Parathyroid adenoma (tissue), 2 donors: ENCODE data around the gene DLGAP3.

ENCODE experiments used
- H2AFZ ChIP-seq: fragments of 300-600 bp; sonication (generic); one replicate; pipeline ENCODE4 v1.7.0; 2017; ENCODE audit warnings: antibody characterized with exemption, mild to moderate bottlenecking
- H3K27ac ChIP-seq: fragments of 300-600 bp; sonication (generic); one replicate; pipeline ENCODE4 v1.7.0; 2017
- H3K27me3 ChIP-seq: fragments of 300-600 bp; sonication (generic); one replicate; pipeline ENCODE4 v1.7.0; 2017; ENCODE audit warnings: low read length; ENCODE audit not compliant: control insufficient read depth, insufficient read depth
- H3K36me3 ChIP-seq: fragments of 300-600 bp; sonication (generic); one replicate; pipeline ENCODE4 v1.7.0; 2017; ENCODE audit warnings: low read length; ENCODE audit not compliant: control insufficient read depth, insufficient read depth
- H3K4me1 ChIP-seq: fragments of 300-600 bp; sonication (generic); one replicate; pipeline ENCODE4 v1.7.0; 2017; ENCODE audit warnings: control low read depth
- H3K4me2 ChIP-seq: fragments of 300-600 bp; sonication (generic); one replicate; pipeline ENCODE4 v1.7.0; 2017; ENCODE audit warnings: low read length
- H3K4me3 ChIP-seq: fragments of 300-600 bp; sonication (generic); one replicate; pipeline ENCODE4 v1.7.0; 2017; ENCODE audit warnings: low read depth, low read length
- H3K79me2 ChIP-seq: fragments of 300-600 bp; sonication (generic); one replicate; pipeline ENCODE4 v1.7.0; 2017; ENCODE audit warnings: control low read depth
- H3K9ac ChIP-seq: fragments of 300-600 bp; sonication (generic); one replicate; pipeline ENCODE4 v1.7.0; 2017; ENCODE audit warnings: mild to moderate bottlenecking
- H3K9me3 ChIP-seq: fragments of 300-600 bp; sonication (generic); one replicate; pipeline ENCODE4 v1.7.0; 2017; ENCODE audit warnings: low read length; ENCODE audit not compliant: control insufficient read depth
- CTCF ChIP-seq: fragments of 300-600 bp; sonication (generic); IDR thresholded peaks from one replicate; pipeline ENCODE4 v1.7.0; 2017; ENCODE audit warnings: antibody characterized with exemption, mild to moderate bottlenecking
- donor health status: primary hyperparathyroidism.

The DLGAP3 gene

GRCh38 chr1:34976384-34977209 lies 47.1 kb upstream of the DLGAP3 start:
- H3K4me1 ChIP-seq, result no peaks in the 10 kb centered on the region
- H3K4me2 ChIP-seq, result no peak overlapping the region
- no peaks in the 10 kb centered on the region for H3K79me2 ChIP-seq
- H3K9ac ChIP-seq, result no peak overlapping the region
- H3K4me3 ChIP-seq, result no peak overlapping the region
- H3K27ac ChIP-seq, result no peak overlapping the region
- H3K27me3 ChIP-seq, result no peaks in the 10 kb centered on the region
- TF ChIP-seq CTCF, result no peak
- H2AFZ ChIP-seq, result no peak overlapping the region
- H3K36me3 ChIP-seq, result no peaks in the 10 kb centered on the region
- no peaks in the 10 kb centered on the region for H3K9me3 ChIP-seq

GRCh38 chr1:34975771-34976170 lies 46.3 kb upstream of the DLGAP3 start:
- Histone ChIP-seq H3K27ac (no peak overlapping the region), H3K9ac (no peak overlapping the region), H3K4me1 (no peaks in the 10 kb centered on the region), H3K79me2 (no peaks in the 10 kb centered on the region), H3K36me3 (no peaks in the 10 kb centered on the region), H3K27me3 (no peaks in the 10 kb centered on the region), H3K4me3 (no peak overlapping the region), H3K9me3 (no peaks in the 10 kb centered on the region), H3K4me2 (no peak overlapping the region), H2AFZ (no peak overlapping the region)
- no peak for TF ChIP-seq CTCF

GRCh38 chr1:34975338-34975737 lies 45.9 kb upstream of the DLGAP3 start:
- TF ChIP-seq CTCF, result no peak
- Histone ChIP-seq H3K79me2 (no peaks in the 10 kb centered on the region), H3K36me3 (no peaks in the 10 kb centered on the region), H3K9me3 (no peaks in the 10 kb centered on the region), H2AFZ (no peak overlapping the region), H3K27ac (no peak overlapping the region), H3K9ac (no peak overlapping the region), H3K4me2 (no peak overlapping the region), H3K4me1 (no peaks in the 10 kb centered on the region), H3K4me3 (no peak overlapping the region), H3K27me3 (no peaks in the 10 kb centered on the region)

- no peaks in the 10 kb centered on the region for H3K79me2 ChIP-seq
- H3K36me3 ChIP-seq, result no peaks in the 10 kb centered on the region
- no peak overlapping the region for H3K4me3 ChIP-seq
- no peak overlapping the region for H3K4me2 ChIP-seq
- no peaks in the 10 kb centered on the region for H3K27me3 ChIP-seq
- no peak overlapping the region for H2AFZ ChIP-seq
- no peaks in the 10 kb centered on the region for H3K4me1 ChIP-seq
- no peak overlapping the region for H3K27ac ChIP-seq
- no peak for TF ChIP-seq CTCF
- no peak overlapping the region for H3K9ac ChIP-seq
- H3K9me3 ChIP-seq, result no peaks in the 10 kb centered on the region
Measured at GRCh38 chr1:34974626-34975025, 45.2 kb upstream of the DLGAP3 start.

GRCh38 chr1:34973326-34973725 lies 43.9 kb upstream of the DLGAP3 start:
- no peaks in the 10 kb centered on the region for H3K79me2 ChIP-seq
- no peak overlapping the region for H3K4me3 ChIP-seq
- H3K36me3 ChIP-seq, result no peaks in the 10 kb centered on the region
- H3K27ac ChIP-seq, result no peak overlapping the region
- no peak overlapping the region for H3K9ac ChIP-seq
- no peak overlapping the region for H3K4me2 ChIP-seq
- H2AFZ ChIP-seq, result no peak overlapping the region
- H3K9me3 ChIP-seq, result no peaks in the 10 kb centered on the region
- no peaks in the 10 kb centered on the region for H3K4me1 ChIP-seq
- no peak for TF ChIP-seq CTCF
- no peaks in the 10 kb centered on the region for H3K27me3 ChIP-seq
